HL-60 (cell line): ENCODE data around the gene GNPTAB.

Source experiments
- POLR2AphosphoS5 ChIP-seq: IDR thresholded peaks from 2 replicates; pipeline ENCODE4 v1.6.1; 2012; ENCODE audit warnings: low read depth
- REST ChIP-seq: IDR thresholded peaks from 2 replicates; pipeline ENCODE4 v1.6.1; 2012; ENCODE audit warnings: low read depth; ENCODE audit not compliant: insufficient replicate concordance
- TF ChIP-seq, protein P1 (sequence below): IDR thresholded peaks from one replicate; pipeline ENCODE4 v1.5.1; 2011; ENCODE audit warnings: low read length, control low read depth, inconsistent platforms; ENCODE audit not compliant: insufficient read depth

DNA sequence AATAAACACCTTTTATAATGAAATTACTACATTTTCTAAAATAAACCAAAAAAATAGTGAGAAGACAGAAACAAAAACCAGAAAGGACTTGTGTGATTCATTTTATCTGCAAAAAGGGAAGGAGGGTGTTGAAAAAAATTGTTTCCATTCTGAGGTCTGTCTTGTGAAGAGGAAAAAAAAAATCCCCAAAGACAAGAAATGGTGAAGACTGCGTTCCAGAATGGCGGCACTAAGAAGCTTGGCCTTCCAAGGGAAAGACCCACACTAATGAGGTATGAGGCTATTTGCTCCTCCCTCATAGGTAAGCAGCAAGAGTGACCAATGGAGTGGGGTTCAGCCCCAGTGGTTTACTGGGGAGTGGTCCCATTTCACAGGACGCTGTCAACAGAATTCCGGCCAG lies 35.0 kb downstream of the GNPTAB start:
- TF ChIP-seq, protein P1, sequence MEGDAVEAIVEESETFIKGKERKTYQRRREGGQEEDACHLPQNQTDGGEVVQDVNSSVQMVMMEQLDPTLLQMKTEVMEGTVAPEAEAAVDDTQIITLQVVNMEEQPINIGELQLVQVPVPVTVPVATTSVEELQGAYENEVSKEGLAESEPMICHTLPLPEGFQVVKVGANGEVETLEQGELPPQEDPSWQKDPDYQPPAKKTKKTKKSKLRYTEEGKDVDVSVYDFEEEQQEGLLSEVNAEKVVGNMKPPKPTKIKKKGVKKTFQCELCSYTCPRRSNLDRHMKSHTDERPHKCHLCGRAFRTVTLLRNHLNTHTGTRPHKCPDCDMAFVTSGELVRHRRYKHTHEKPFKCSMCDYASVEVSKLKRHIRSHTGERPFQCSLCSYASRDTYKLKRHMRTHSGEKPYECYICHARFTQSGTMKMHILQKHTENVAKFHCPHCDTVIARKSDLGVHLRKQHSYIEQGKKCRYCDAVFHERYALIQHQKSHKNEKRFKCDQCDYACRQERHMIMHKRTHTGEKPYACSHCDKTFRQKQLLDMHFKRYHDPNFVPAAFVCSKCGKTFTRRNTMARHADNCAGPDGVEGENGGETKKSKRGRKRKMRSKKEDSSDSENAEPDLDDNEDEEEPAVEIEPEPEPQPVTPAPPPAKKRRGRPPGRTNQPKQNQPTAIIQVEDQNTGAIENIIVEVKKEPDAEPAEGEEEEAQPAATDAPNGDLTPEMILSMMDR, result no peak
- no peak for TF ChIP-seq REST
- no peak for TF ChIP-seq POLR2AphosphoS5
